Measurements from ENCODE around the gene CHCHD3.
"Not testable (repeated sequence)": the region's sequence is repeated elsewhere in the genome, so short reads cannot be mapped to it uniquely, and the experiment has no call there.

Gene CHCHD3

DNA sequence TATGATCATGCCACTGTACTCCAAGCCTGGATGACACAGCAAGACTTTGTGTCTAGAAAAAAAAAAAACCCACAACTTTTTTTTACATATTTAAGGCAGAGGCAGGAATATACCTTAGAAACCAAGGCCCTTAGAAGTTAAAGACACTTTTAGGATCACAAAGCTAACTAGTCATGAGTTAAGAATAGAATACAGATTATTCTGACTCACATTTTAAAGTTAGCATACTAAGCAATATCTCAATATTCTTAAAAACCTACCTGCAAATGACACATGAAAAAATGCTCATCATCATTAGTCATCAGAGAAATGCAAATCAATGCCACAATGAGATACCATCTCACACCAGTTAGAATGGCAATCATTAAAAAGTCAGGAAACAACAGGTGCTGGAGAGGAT lies 177.7 kb downstream of the CHCHD3 start:
- H3K27ac ChIP-seq (ENCODE audit: low read depth, low read length) = no peak overlapping the region
- H3K9me3 ChIP-seq (ENCODE audit: control insufficient read depth, insufficient read depth, low read depth, low read length) = no peaks in the 10 kb centered on the region
- no peaks in the 10 kb centered on the region for H3K4me1 ChIP-seq (ENCODE audit: control insufficient read depth, insufficient read depth, low read length)
- H3K36me3 ChIP-seq (ENCODE audit: control insufficient read depth, insufficient read depth, low read length) = no peaks in the 10 kb centered on the region
- H3K4me3 ChIP-seq (ENCODE audit: low read depth, low read length) = no peak overlapping the region
- H3K27me3 ChIP-seq (ENCODE audit: control insufficient read depth, insufficient read depth, low read length) = no peaks in the 10 kb centered on the region
- H3K9ac ChIP-seq (ENCODE audit: low read length) = no peak overlapping the region

DNA sequence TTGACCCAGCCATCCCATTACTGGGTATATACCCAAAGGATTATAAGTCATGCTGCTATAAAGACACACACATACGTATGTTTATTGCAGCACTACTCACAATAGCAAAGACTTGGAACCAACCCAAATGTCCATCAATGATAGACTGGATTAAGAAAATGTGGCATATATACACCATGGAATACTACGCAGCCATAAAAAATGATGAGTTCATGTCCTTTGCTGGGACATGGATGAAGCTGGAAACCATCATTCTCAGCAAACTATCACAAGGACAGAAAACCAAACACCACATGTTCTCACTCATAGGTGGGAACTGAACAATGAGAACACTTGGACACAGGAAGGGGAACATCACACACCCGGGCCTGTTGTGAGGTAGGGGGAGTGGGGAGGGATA lies 179.6 kb downstream of the CHCHD3 start:
- H3K9me3 ChIP-seq (ENCODE audit: control insufficient read depth, insufficient read depth, low read depth, low read length); H3K4me3 ChIP-seq (ENCODE audit: low read depth, low read length); H3K36me3 ChIP-seq (ENCODE audit: control insufficient read depth, insufficient read depth, low read length); H3K4me1 ChIP-seq (ENCODE audit: control insufficient read depth, insufficient read depth, low read length); H3K9ac ChIP-seq (ENCODE audit: low read length); H3K27me3 ChIP-seq (ENCODE audit: control insufficient read depth, insufficient read depth, low read length); H3K27ac ChIP-seq (ENCODE audit: low read depth, low read length): not testable (repeated sequence)

- Histone ChIP-seq H3K9ac (ENCODE audit: low read length) (no peak overlapping the region), H3K36me3 (ENCODE audit: control insufficient read depth, insufficient read depth, low read length) (no peaks in the 10 kb centered on the region), H3K4me1 (ENCODE audit: control insufficient read depth, insufficient read depth, low read length) (no peaks in the 10 kb centered on the region), H3K27ac (ENCODE audit: low read depth, low read length) (no peak overlapping the region), H3K27me3 (ENCODE audit: control insufficient read depth, insufficient read depth, low read length) (no peaks in the 10 kb centered on the region), H3K9me3 (ENCODE audit: control insufficient read depth, insufficient read depth, low read depth, low read length) (no peaks in the 10 kb centered on the region), H3K4me3 (ENCODE audit: low read depth, low read length) (no peak overlapping the region)
These were observed 180.6 kb downstream of the CHCHD3 start for GRCh38 chr7:132901241-132901640.

DNA sequence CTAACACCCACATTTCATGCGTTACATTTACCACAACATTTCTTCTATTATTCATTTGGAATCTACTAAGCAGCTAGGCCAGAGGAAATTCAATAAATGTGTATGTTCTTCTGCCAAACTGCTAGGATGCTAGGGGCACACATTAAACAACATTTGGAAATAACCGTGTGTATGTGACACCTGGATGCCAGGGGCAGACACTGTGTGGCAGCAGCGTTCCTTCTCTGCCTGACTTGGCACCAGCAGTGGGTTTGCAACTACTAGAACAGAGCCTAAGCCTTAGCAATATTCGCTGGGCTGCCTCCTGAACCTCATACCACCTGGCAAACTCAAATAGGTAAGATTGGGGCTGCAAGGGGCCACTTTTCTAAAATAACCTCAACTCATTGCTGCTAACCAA lies 182.1 kb downstream of the CHCHD3 start:
- Histone ChIP-seq H3K4me1 (ENCODE audit: control insufficient read depth, insufficient read depth, low read length) (no peaks in the 10 kb centered on the region), H3K9ac (ENCODE audit: low read length) (no peak overlapping the region), H3K4me3 (ENCODE audit: low read depth, low read length) (no peak overlapping the region), H3K27ac (ENCODE audit: low read depth, low read length) (no peak overlapping the region), H3K9me3 (ENCODE audit: control insufficient read depth, insufficient read depth, low read depth, low read length) (peaks cover 4% of the 10 kb centered on the region; the same call in 1 of the 2 replicates), H3K36me3 (ENCODE audit: control insufficient read depth, insufficient read depth, low read length) (0 out of 2 replicates have a peak, but pooled peaks cover 2% of the 10 kb centered on the region), H3K27me3 (ENCODE audit: control insufficient read depth, insufficient read depth, low read length) (no peaks in the 10 kb centered on the region)

GRCh38 chr7:132898641-132899175 lies 183.2 kb downstream of the CHCHD3 start:
- H3K36me3 ChIP-seq (ENCODE audit: control insufficient read depth, insufficient read depth, low read length); H3K27ac ChIP-seq (ENCODE audit: low read depth, low read length); H3K4me1 ChIP-seq (ENCODE audit: control insufficient read depth, insufficient read depth, low read length); H3K9ac ChIP-seq (ENCODE audit: low read length); H3K4me3 ChIP-seq (ENCODE audit: low read depth, low read length); H3K27me3 ChIP-seq (ENCODE audit: control insufficient read depth, insufficient read depth, low read length): not testable (repeated sequence)
- peaks cover 12% of the 10 kb centered on the region for H3K9me3 ChIP-seq (ENCODE audit: control insufficient read depth, insufficient read depth, low read depth, low read length)

- Histone ChIP-seq H3K9ac (ENCODE audit: low read length) (no peak overlapping the region), H3K9me3 (ENCODE audit: control insufficient read depth, insufficient read depth, low read depth, low read length) (peaks cover 26% of the 10 kb centered on the region), H3K27ac (ENCODE audit: low read depth, low read length) (no peak overlapping the region), H3K4me1 (ENCODE audit: control insufficient read depth, insufficient read depth, low read length) (no peaks in the 10 kb centered on the region), H3K27me3 (ENCODE audit: control insufficient read depth, insufficient read depth, low read length) (no peaks in the 10 kb centered on the region), H3K36me3 (ENCODE audit: control insufficient read depth, insufficient read depth, low read length) (peaks cover 7% of the 10 kb centered on the region; the same call in 1 of the 2 replicates), H3K4me3 (ENCODE audit: low read depth, low read length) (no peak overlapping the region)
These were observed 184.7 kb downstream of the CHCHD3 start for GRCh38 chr7:132897093-132897687.

- Histone ChIP-seq H3K4me3 (ENCODE audit: low read depth, low read length) (no peak overlapping the region), H3K4me1 (ENCODE audit: control insufficient read depth, insufficient read depth, low read length) (no peaks in the 10 kb centered on the region), H3K9ac (ENCODE audit: low read length) (no peak overlapping the region), H3K27ac (ENCODE audit: low read depth, low read length) (no peak overlapping the region), H3K27me3 (ENCODE audit: control insufficient read depth, insufficient read depth, low read length) (no peaks in the 10 kb centered on the region), H3K36me3 (ENCODE audit: control insufficient read depth, insufficient read depth, low read length) (peaks cover 7% of the 10 kb centered on the region; the same call in 1 of the 2 replicates), H3K9me3 (ENCODE audit: control insufficient read depth, insufficient read depth, low read depth, low read length) (peaks cover 27% of the 10 kb centered on the region)
These were observed 186.7 kb downstream of the CHCHD3 start for GRCh38 chr7:132895231-132895630.

DNA sequence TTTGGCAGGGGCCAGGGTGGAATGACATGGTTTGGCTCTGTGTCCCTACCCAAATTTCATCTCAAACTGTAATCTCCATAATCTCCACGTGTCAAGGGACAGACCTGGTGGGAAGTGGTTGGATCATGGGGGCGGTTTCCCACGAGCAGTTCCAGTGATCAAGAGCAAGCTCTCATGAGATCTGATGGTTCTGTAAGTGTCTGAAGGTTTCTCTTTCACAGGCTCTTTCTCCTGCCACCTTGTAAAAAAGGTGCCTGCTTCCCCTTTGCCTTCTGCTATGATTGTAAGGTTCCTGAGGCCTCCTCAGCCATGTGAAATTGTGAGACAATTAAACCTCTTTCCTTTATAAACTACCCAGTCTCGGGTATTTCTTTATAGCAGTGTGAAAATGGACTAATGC lies 188.3 kb downstream of the CHCHD3 start:
- H3K4me3 ChIP-seq (ENCODE audit: low read depth, low read length) = no peak overlapping the region
- H3K9me3 ChIP-seq (ENCODE audit: control insufficient read depth, insufficient read depth, low read depth, low read length) = peaks cover 27% of the 10 kb centered on the region
- no peaks in the 10 kb centered on the region for H3K27me3 ChIP-seq (ENCODE audit: control insufficient read depth, insufficient read depth, low read length)
- H3K27ac ChIP-seq (ENCODE audit: low read depth, low read length) = no peak overlapping the region
- no peak overlapping the region for H3K9ac ChIP-seq (ENCODE audit: low read length)
- H3K4me1 ChIP-seq (ENCODE audit: control insufficient read depth, insufficient read depth, low read length) = no peaks in the 10 kb centered on the region
- peaks cover 7% of the 10 kb centered on the region; the same call in 1 of the 2 replicates for H3K36me3 ChIP-seq (ENCODE audit: control insufficient read depth, insufficient read depth, low read length)

- H3K27ac ChIP-seq (ENCODE audit: low read depth, low read length); H3K4me3 ChIP-seq (ENCODE audit: low read depth, low read length); H3K36me3 ChIP-seq (ENCODE audit: control insufficient read depth, insufficient read depth, low read length); H3K9ac ChIP-seq (ENCODE audit: low read length); H3K27me3 ChIP-seq (ENCODE audit: control insufficient read depth, insufficient read depth, low read length); H3K4me1 ChIP-seq (ENCODE audit: control insufficient read depth, insufficient read depth, low read length): not testable (repeated sequence)
- peaks cover 27% of the 10 kb centered on the region for H3K9me3 ChIP-seq (ENCODE audit: control insufficient read depth, insufficient read depth, low read depth, low read length)
These were observed 189.1 kb downstream of the CHCHD3 start for GRCh38 chr7:132892744-132893143.

DNA sequence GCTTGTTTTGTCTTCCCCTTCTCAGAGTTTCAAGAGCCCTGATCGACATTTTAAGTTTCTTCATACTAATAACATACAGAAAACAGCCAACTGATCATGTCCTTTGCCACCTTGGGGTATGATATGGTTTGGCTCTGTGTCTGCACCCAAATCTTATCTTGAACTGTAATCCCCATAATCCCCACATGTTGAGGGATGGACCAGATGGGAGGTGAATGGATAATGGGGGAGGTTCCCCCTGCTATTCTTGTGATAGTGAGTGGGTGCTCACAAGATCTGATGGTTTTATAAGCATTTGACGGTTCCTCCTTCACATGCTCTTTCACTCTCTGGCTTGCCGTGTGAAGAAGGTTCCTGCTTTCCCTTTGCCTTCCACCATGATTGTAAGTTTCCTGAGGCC lies 190.3 kb downstream of the CHCHD3 start:
- H3K9ac ChIP-seq (ENCODE audit: low read length) = no peak overlapping the region
- H3K9me3 ChIP-seq (ENCODE audit: control insufficient read depth, insufficient read depth, low read depth, low read length) = peaks cover 27% of the 10 kb centered on the region
- H3K36me3 ChIP-seq (ENCODE audit: control insufficient read depth, insufficient read depth, low read length) = peaks cover 7% of the 10 kb centered on the region; the same call in 1 of the 2 replicates
- no peak overlapping the region for H3K27ac ChIP-seq (ENCODE audit: low read depth, low read length)
- H3K27me3 ChIP-seq (ENCODE audit: control insufficient read depth, insufficient read depth, low read length) = no peaks in the 10 kb centered on the region
- H3K4me3 ChIP-seq (ENCODE audit: low read depth, low read length) = no peak overlapping the region
- H3K4me1 ChIP-seq (ENCODE audit: control insufficient read depth, insufficient read depth, low read length) = no peaks in the 10 kb centered on the region

DNA sequence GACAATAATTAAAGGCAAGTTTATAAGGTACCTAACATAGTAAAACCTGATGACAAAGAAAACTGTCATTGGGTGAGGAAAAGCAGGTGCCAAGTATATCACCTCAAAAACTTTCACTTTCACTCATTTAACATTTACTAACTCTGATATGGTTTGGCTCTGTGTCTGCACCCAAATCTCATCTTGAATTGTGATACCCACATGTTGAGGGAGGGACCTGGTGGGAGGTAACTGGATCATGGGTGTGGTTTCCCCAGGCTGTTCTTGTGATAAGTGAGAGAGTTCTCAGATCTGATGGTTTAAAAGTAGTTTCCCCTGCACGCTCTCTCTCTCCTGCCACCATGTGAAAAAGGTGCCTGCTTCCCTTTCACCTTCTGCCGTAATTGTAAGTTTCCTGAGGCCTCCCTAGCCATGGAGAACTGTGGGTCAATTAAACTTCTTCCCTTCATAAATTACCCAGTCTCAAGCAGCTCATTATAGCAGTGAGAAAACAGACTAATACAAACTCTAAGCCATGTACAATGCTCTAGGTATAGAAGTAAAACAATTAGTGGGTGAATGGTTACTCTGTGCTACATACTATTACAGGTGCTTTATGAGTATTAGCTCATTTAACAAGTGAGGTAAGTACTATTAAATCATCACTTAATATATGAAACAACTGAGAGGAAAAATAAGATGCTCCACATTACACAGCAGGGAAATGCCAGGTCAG lies 199.0 kb downstream of the CHCHD3 start:
- no peaks in the 10 kb centered on the region for H3K27me3 ChIP-seq (ENCODE audit: control insufficient read depth, insufficient read depth, low read length)
- peaks cover 18% of the 10 kb centered on the region for H3K4me1 ChIP-seq (ENCODE audit: control insufficient read depth, insufficient read depth, low read length)
- H3K4me3 ChIP-seq (ENCODE audit: low read depth, low read length) = no peak overlapping the region
- H3K9me3 ChIP-seq (ENCODE audit: control insufficient read depth, insufficient read depth, low read depth, low read length) = no peaks in the 10 kb centered on the region
- no peak overlapping the region for H3K27ac ChIP-seq (ENCODE audit: low read depth, low read length)
- H3K9ac ChIP-seq (ENCODE audit: low read length) = no peak overlapping the region
- H3K36me3 ChIP-seq (ENCODE audit: control insufficient read depth, insufficient read depth, low read length) = no peaks in the 10 kb centered on the region
